Measurements from ENCODE around the gene CHST8.

Gene CHST8

DNA sequence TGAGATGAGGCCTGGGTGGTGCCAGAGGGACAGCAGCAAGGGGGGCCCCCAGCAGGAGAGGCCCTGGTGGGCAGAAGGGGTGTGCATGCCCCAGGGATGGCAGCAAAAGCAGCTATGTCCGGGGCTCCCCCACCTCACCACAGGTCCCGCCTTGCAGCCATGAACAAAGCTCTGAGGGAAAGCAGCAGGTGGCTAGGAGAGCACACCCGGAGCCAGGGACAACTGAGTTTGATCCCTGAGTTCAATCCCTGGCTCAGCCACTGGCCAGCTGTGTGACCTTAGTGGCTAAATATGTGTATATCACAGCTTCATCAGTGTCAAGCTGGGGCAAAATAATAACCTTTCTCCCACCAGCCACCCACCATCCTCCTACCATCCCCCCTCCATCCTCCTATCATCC is 127.3 kb downstream of the CHST8 start:
- no peak for DNase-seq

DNA sequence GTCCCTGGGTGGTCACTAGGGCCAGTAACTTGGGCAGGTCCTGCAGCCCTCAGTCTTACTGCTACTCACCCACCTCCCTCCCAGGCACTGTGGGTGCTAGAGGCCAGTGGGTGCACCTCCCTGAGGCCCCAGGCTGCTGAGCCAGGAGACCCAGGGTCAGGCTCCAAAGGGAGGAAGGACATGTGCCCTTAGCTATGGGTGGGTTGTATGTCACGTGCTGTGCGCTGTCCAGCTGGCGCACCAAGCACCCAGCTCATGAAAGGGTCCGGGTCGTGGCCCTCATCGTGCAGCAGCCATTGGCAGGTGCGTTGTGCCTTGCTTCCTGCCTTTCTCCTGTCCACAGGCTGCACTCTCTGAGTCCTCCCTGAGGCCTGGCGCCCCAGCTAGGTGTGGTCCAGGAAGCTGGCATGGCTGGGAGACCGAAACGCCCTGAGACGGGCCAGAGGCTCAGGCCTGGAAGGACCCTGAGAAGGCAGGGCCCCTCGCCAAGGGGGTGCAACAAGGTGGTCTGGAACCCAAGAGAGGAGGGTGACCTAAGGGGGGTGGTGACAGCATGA is 127.9 kb downstream of the CHST8 start:
- no peak for DNase-seq

DNA sequence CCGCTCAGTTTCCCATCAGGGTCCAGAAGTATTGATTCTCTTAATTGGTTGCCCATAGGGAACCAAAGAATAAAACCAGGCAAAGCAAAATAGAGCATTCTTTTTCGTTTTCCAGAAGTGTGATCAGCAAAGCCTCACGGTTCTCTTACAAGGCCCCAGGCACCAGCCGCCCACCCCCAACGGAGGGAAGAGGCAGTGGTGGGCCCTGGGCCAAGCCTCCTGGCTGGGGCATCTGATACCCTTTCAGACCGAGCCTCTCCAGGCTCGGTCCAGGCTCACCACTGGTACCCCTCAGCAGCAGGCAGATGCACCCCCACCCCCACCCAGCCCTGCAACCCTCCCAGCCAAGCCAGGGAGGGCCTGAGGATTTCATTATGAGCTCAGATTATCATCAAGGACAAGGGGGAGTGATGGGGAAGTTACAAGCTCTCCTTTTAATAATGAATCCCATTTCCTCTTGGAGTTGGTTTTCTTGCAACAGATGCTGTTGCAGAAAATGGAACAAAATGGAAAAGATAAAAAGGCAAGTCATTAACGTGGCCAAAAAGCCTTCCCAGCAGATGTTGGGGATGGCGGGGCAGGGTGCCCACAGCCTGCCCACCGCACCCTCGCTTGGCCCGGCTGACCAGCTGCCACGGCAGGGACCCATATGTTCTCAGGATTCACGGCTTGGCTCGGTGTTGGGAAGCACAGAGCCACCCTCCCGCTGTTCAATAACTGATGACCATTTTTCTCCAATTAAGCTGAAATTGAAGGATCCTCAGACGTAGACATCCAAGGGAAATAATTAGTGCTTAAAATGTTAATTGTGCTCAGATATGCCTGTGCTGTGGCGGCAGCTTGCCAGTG is 129.1 kb downstream of the CHST8 start:
- DNase-seq = no peak

DNA sequence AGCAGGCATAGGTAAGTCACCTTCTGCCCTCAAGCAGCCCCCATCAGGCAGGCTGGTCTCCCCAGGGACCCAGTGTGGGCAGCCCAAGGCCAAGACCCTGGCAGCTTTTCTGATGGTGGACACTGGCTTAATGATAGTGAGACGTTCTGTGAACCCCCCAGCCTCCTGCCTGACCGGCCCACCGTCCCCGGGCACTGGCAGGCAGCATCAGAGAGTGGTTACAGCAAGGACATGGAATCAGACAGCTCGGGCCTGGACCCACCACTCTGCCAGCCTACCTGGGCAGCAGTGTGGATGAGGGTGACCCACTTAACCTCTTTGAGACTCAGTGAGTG is 129.7 kb downstream of the CHST8 start:
- no peak for DNase-seq

DNA sequence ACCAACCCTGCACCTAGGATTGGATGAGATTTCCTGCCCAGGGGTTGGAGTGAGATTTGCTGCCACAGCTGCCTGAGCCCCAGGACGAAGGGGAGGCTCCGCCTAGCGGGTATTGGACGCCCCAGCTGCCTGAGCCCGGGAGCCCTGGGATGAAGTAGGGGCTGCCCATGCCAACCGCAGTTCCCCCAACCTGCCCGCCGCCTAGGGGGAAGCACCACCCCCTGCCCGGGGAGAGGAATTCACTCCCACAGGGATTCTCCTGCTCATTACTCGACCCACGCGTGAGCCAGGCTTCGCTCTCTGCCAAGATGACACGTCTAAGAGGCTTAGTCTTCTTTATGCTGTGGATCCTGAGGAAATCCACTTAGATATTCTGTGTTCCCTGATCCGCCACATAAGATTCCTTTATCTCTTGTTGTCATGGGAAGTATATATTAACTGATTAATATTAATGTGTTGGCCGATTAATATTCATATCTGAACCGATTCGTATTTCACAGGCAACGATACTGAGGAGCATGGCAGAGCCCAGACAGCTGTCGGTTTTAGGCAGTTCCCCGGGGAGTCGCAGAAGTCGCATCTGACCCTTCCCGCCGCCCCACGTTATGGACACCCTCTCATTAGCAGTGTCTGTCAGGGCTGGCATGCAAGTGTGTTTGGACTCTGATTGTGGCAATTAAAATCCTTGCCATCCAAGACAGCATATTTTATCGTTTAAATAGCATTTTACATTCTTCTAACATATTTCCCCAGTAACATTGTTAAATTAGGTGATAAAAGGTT is 130.5 kb downstream of the CHST8 start:
- DNase-seq = no peak

DNA sequence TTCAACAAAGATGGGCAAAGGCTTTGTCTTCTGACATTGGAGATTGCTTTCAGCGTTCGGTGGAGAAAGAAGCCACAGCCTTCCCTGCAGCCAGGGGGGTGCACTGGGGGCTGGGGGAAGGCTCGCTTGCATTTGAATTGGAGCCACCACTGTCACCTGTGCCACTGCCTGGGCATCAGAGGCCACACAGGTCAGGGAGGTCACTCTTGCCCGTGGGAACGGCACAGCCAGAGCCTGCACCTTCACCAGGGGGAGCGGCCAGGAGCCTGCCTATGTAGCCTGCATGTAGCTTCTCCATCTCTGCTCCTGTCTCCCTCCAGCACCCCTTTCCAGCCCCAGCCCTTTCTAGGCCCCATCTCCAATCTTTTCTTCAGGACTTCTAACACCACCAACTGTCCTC is 131.2 kb downstream of the CHST8 start:
- no peak for DNase-seq

DNA sequence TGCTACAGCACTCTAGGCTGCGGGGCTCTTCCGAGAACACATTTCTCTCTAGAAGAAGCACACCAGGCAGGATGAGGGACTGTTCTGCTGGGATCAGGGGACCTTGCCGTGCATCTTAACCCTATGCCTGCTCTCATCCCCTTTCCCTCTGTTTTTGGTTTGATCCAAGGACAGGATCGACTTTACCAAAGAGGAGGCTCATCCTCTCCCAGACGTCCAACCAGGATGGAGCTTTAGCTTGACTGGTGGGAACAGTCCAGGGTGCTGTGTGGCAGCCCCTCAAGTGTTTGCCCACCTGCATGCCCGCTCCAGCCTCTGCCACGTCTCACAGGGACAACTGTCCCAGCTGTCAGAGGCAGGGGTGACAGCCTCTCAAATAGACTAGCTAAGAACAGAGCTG is 132.6 kb downstream of the CHST8 start:
- DNase-seq = no peak

DNA sequence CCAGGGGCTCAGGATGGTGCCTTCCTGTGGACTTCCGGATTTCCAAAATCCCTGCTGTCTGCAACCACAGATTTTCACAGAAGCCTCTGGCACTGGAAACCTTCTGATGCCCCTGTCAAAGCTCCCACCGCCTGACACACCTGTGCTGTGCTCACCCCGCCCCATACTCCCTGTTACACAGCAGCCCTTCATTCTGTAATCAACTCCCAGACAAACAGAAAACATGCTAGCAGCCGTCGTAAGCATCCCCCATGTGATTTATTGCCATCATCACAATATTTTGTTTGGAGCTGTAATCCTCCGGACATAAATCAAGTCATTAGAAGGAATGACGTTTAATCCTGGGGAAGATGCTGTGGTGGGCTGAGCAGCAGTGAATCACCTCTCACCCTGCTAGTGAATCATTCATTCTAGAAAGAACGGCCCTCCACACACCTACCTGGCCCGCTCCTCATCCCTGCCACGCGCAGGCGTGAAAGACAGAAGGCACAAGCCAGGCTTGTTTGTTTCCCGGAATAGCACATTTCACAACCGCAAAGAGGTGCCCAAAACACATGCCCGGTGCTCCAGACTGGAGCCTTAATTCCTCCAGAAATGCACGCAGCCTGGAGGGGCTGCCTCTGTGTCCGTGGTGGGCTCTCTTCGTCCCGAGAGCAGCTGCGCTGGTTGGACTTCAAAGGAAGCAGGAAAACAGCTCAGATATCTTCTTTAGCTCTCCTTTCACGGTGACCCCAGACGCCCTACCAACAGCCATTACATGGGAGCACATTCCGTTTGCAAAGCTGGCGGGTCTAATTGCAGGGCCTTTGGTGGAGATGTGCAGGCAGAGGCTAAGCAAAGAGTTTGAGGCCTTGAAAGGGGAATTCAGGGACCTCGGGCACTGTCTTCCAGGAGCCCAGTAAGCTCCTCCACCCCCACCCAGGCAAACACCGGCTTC is 133.6 kb downstream of the CHST8 start:
- DNase-seq = no peak

DNA sequence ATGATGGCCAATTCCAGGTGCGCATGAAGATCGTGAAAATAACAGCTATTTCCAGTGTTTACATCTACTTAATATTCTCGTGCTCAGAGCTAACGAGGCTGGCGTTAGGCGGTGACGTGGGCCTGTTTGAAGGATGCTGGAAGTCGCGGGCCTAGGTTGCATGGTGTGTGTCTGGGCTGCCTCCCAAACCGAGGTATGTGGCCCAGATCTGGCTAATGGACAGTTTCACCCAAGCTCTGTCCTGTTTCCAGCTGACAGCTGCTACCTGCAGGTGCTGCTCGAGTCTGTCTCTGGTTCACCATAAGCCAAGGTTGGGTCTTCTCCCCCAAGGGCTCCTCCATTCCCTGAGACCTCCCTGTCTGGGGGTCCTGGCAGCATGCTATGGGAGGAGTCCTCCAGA is 134.4 kb downstream of the CHST8 start:
- DNase-seq = no peak

DNA sequence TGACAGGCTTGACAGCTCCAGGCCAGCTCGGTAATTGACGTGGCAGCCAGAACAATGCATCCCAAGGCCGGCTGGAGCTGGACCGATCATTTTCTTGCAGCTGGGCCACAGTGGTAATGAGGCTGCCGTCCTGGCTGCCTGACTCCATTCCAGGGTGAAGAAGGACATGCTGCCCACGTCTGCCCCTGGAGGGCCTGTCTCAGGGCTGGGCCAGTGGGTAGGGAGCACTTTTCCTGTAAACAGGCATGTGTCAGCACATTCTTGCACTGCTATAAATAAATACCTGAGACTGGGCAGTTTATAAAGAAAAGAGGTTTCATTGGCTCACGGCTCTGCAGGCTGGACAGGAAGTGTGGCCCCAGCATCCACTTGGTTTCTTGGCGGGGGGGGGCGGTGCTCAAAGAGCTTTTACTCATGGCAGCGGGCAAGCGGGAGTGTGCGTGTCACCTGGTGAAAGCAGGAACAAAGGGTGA is 136.8 kb downstream of the CHST8 start:
- no peak for DNase-seq

DNA sequence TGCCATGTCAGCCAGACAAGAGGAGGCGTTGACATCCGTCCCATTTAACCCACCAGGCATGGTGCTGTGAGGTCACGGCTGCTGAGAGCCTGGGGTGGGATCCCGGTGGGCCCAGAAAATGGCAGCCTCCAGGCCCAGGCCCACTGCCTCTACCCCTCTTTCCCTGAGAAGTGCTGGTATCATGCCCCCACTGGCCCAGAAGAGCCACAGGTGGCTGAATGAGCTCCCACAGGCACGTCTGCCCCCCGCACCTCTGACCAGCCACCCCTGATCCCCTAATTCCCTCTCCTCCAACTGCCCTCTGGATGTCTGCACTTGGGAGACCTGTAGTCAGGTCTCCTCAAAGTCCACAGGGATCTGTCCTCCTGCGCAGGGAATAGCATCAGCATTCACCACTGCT is 137.6 kb downstream of the CHST8 start:
- DNase-seq = no peak

DNA sequence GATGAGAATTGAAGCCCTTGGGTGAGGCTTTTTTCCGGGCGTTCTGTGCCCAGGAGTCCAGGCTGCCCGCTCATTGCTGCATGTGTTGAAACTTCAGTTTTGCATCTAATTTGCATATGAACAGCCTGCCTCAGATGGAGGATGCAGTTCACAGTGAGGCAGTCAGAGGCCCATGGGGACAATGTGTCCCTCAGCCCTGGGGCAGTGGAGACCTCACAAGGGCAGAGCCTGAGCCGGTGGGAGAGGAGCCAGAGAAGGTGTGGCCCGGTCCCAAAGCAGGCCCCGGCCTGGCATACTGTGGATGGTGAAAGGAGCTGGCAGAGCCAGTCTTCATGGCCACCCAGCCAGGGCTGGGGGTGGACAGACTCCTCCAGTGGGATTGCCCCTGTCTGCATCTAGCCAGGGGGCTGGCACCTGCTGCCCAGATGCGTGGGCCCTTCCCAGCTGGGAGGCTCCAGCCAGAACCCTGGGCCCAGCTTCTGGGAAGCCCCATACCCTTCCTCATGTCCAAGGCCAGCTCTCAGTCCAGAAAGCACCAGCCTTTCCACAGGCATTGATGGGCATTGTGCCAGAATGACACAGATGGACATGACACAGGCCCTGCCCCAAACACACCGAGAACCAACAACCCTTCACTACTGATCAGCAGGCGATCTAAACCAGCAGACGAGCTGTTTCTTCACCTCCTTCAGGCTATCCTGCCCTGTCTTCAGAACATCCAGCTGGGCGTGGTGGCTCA is 142.0 kb downstream of the CHST8 start:
- no peak for DNase-seq

DNA sequence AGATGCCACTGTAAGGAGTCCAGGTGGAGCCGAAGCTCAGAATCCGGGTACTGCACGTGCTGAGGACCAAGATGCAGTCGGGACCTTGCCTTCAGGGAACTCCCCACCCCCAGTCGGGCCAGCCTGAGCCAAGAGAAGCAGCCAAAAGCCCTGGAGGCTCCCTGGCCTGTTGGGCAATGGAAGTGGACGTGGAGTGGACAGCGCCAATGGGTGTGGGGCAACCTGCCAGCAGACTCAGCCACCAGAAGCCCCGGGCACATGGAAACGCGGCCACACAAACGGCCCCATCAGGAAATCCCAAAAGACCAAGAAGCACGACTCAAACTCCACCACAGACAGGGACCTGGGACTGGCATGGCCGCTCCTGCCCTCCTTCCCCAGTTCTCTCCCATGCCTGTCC is 144.9 kb downstream of the CHST8 start:
- DNase-seq = no peak

DNA sequence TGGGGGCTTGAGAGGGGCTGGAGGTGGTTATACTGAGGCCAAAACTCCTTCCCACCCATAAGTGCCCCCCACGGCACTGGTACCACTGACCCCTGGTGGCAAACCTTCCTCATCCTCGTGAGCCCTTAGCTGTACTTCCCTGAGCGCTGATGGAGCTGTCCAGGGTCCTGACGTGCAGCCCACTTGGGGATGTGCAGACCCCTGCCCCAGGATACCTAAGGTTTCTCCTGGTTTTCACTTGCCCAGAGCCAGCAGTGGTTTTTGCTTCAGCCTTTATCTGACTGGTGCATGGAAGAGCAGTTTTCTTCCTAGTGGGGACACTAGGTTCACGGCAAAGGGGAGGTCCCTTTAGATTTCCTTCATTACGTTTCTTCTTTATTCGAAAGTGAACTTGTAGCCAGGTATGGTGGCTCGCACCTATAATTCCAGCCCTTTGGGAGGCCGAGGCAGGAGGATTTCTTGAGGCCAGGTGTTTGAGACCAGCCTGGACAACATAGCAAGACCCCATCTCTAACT is 146.2 kb downstream of the CHST8 start:
- no peak for DNase-seq

DNA sequence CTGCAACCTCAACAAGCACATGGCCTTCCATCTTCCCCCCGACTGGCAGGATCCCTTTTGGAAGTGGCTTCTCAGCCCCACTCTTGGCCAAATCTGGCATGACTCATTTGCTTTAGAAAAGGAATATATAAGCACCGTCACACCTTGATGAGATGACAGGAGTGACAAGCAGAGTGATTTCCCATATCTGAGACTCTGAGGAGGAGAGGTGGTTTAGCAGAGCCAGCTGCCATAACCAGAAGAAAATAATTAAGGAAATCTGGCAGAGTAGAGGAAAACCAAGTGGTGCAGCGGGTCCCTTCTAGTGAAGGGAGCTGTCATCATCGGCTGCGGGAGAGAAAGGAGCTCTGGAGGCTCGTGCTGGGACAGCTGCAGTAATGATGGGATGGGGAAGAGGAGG is 147.5 kb downstream of the CHST8 start:
- no peak for DNase-seq

DNA sequence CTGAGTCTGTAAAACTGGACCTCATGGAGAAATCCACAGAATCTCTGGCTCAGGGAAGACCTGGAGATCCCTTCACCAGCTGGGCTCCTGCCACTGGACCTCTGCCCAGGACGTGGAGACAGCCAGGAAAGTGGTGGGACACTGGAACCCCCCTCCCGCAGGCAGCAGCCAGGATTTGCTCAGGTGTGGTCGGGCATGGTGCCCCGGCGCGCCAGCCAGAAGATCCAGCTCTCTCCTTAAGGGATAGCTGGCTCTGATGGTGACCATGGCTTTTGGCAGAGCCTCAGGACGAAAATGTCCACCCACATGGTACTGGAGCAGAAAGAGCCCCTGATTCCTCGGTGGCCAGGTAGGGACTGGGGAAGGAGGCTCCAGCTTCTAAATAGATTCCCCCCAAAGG is 148.4 kb downstream of the CHST8 start:
- no peak for DNase-seq

DNA sequence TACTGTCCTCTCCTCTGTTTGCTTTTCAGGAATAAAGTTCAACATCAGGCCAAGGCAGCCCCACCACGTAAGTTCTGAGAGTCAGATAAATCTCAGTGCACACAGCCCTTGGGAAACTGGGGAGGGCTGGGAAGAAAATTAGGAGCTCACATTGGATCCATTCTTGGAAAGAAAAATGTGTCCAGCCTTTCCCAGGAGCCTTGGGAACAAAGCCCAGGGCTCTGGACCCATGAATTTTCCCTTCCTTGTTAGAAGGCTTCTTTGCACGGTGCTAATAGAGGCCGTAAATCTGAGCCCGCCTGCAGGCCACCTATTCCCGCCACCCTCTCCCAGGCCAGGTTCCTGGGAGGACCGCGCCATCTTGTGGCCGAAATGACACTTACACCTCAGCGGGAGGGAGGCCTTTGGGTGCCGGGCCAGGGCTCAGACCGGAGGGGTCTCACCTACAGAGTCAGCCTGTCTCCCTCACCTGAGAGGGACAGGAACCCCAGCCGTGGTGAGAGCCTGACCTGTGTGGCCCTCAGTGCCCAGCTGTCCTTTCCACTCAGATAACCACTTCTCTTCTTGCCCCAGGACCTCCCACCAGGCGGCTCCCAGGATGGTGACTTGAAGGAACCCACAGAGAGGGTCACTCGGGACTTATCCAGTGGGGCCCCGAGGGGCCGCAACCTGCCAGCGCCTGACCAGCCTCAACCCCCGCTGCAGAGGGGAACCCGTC is 149.8 kb downstream of the CHST8 start:
- peak; percentile 29 to 36 for DNase-seq

DNA sequence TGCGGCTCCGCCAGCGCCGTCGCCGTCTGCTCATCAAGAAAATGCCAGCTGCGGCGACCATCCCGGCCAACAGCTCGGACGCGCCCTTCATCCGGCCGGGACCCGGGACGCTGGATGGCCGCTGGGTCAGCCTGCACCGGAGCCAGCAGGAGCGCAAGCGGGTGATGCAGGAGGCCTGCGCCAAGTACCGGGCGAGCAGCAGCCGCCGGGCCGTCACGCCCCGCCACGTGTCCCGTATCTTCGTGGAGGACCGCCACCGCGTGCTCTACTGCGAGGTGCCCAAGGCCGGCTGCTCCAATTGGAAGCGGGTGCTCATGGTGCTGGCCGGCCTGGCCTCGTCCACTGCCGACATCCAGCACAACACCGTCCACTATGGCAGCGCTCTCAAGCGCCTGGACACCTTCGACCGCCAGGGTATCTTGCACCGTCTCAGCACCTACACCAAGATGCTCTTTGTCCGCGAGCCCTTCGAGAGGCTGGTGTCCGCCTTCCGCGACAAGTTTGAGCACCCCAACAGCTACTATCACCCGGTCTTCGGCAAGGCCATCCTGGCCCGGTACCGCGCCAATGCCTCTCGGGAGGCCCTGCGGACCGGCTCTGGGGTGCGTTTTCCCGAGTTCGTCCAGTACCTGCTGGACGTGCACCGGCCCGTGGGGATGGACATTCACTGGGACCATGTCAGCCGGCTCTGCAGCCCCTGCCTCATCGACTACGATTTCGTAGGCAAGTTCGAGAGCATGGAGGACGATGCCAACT is 150.5 kb downstream of the CHST8 start:
- DNase-seq = no peak

DNA sequence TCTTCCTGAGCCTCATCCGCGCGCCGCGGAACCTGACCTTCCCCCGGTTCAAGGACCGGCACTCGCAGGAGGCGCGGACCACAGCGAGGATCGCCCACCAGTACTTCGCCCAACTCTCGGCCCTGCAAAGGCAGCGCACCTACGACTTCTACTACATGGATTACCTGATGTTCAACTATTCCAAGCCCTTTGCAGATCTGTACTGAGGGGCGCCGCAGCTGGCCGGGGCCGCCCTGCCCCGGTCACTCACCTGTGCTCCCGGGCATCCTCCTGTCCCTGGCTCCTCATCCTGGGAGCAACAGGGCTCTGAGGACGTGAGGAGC is 151.1 kb downstream of the CHST8 start:
- DNase-seq = no peak

Measured in bone marrow (tissue), 2 donors.